Measurements from ENCODE around the gene CABLES1. TPM values are rescaled to one million over a fixed set of nuclear protein-coding genes. Genes with fewer than 3 reads are reported as not detected.
A peak's percentile ranks its signal among the peaks of the same experiment; 100 is the strongest.

CABLES1 gene
- total and polyA plus RNA-seq, 2 of the 4 experiments (the other 2 are of a cell fraction): 4.7 to 5.7 TPM

GRCh38 chr18:23302851-23303527, 167.7 kb downstream of the CABLES1 start:
- intact Hi-C loops (cut with micrococcal nuclease): loop anchor here (5.0 kb wide), 1 partner anchor 76 kb away; no protein-coding TSS in a partner anchor
- Histone ChIP-seq H3K9me3 (ENCODE audit: control insufficient read depth, insufficient read depth, low read length) (no peaks in the 10 kb centered on the region), H3K36me3 (ENCODE audit: control insufficient read depth, insufficient read depth, low read length) (no peaks in the 10 kb centered on the region), H3K14ac (replicated peaks; ENCODE audit: low read depth, low read length) (peak overlapping the region; percentile 69), H2AK5ac (ENCODE audit: low read depth, low read length) (peak overlapping the region; percentile 92; the same call in 1 of the 2 replicates), H4K8ac (ENCODE audit: low read depth in 2 of 2, low read length in 2 of 2) (peak overlapping the region; percentile 3 to 83), H3K23ac (ENCODE audit: low read depth, low read length) (peak overlapping the region; percentile 29), H4K5ac (ENCODE audit: low read depth, low read length) (peak overlapping the region; percentile 94), H2AFZ (replicated peaks; ENCODE audit: low read length, poor library complexity) (peak overlapping the region; percentile 76), H3K56ac (ENCODE audit: extremely low read depth, insufficient read depth, low read length) (no peak overlapping the region; the same call in 1 of the 2 replicates), H4K91ac (ENCODE audit: insufficient read depth, low read depth, low read length) (peak overlapping the region; percentile 83), H4K20me1 (ENCODE audit: insufficient read depth, low read length) (no peaks in the 10 kb centered on the region), H3K27me3 (ENCODE audit: control insufficient read depth, insufficient read depth, low read length) (no peaks in the 10 kb centered on the region), H3K4me1 (ENCODE audit: control insufficient read depth, insufficient read depth, low read length) (peaks cover 35% of the 10 kb centered on the region), H3K4me3 (ENCODE audit: insufficient read depth, low read depth, low read length) (no peak overlapping the region), H3K4ac (ENCODE audit: low read depth, low read length) (peak overlapping the region; percentile 88), H3K79me1 (ENCODE audit: low read depth in 1 of 2, low read length in 2 of 2) (no peaks in the 10 kb centered on the region), H2BK5ac (ENCODE audit: low read depth, low read length, poor library complexity, severe bottlenecking) (peak overlapping the region; percentile 97), H2BK20ac (ENCODE audit: low read depth, low read length) (peak overlapping the region; percentile 72), H2BK15ac (ENCODE audit: low read depth, low read length) (peak overlapping the region; percentile 75; the same call in 2 of the 3 replicates), H3K18ac (ENCODE audit: low read depth, low read length) (peak overlapping the region; percentile 91), H3K9ac (ENCODE audit: low read depth, low read length) (no peak overlapping the region; the same call in 1 of the 2 replicates), H3K27ac (ENCODE audit: insufficient read depth, low read length) (peak overlapping the region; percentile 95), H2AK9ac (replicated peaks; ENCODE audit: low read depth, low read length, poor library complexity) (peak overlapping the region; percentile 68), H3K4me2 (ENCODE audit: low read depth, low read length) (peak overlapping the region; percentile 36; the same call in 1 of the 2 replicates), H2BK120ac (ENCODE audit: low read depth, low read length) (peak overlapping the region; percentile 95), H3K9me1 (ENCODE audit: insufficient read depth, low read length) (peaks cover 29% of the 10 kb centered on the region)
- in situ Hi-C loops (cut with MboI; ENCODE audit: low sequenced_read_pairs): no loop called here
- DNase-seq (peak; percentile 81), ATAC-seq (ENCODE audit: low read depth) (peak; percentile 59)
- ChIA-PET POLR2A (ENCODE audit: unreplicated experiment) (interaction anchor here (0.9 kb wide), 1 partner anchor 92 kb away, joined by 3 read pairs; no protein-coding TSS in a partner anchor), CTCF (no interaction called here)
- 92% methylated on average over 2 of the region's 8 CpGs; no CpG with 5 or more reads in 1 of the 2 experiments for WGBS, 2 experiments (ENCODE audit: extremely low coverage in 2 of 2, insufficient read length in 1 of 2)
- no TSS peak for BruUV-seq (replicated peaks)
- TF ChIP-seq MAFK (IDR thresholded peaks at IDR 0.05; ENCODE audit: low read depth, low read length) (peak; percentile 89), CTCF (conservative IDR thresholded peaks at IDR 0.05; ENCODE audit: low read depth, low read length) (no peak), CEBPB (IDR thresholded peaks at IDR 0.05; ENCODE audit: low read depth, low read length) (peak; percentile 66), RCOR1 (IDR thresholded peaks at IDR 0.05; ENCODE audit: insufficient replicate concordance, low read length) (no peak)
- dilution Hi-C loops (cut with HindIII; ENCODE audit: low sequenced_read_pairs, unreplicated experiment): no loop called here
